HFFc6 (cell line): ENCODE results near the gene DENND2D. TPM values are rescaled to one million over a fixed set of nuclear protein-coding genes. Genes with fewer than 3 reads are reported as not detected.
A peak's percentile ranks its signal among the peaks of the same experiment; 100 is the strongest.

Experiments
- DNase-seq: peaks from one replicate; pipeline ENCODE4 v3.0.0-alpha.2; 2018
- H3K27ac Mint-ChIP-seq: 2 replicates; pipeline ENCODE4 v1.8.0; 2020; ENCODE audit warnings: mild to moderate bottlenecking, mixed read lengths
- H3K27me3 Mint-ChIP-seq: 2 replicates; pipeline ENCODE4 v1.8.0; 2021; ENCODE audit warnings: mild to moderate bottlenecking, moderate library complexity, mixed read lengths; ENCODE audit not compliant: insufficient read depth
- H3K36me3 Mint-ChIP-seq: 2 replicates; pipeline ENCODE4 v1.8.0; 2021; ENCODE audit warnings: low read depth, mixed read lengths
- H3K4me1 Mint-ChIP-seq: 2 replicates; pipeline ENCODE4 v1.8.0; 2020; ENCODE audit warnings: low read depth, mixed read lengths
- H3K4me3 Mint-ChIP-seq: 2 replicates; pipeline ENCODE4 v1.8.0; 2020; ENCODE audit warnings: mild to moderate bottlenecking, moderate library complexity, mixed read lengths
- H3K9me3 Mint-ChIP-seq: 2 replicates; pipeline ENCODE4 v1.8.0; 2020; ENCODE audit warnings: mild to moderate bottlenecking, mixed read lengths
- total RNA-seq, 6 experiments: library from RNA; stranded (reverse); fragmentation: NEBNext Ultra II Directional; extraction: Animal tissue kit (Norgen Biotek cat#: 25700); gene quantifications; 2 replicates in 1 of 6; 3 replicates in 5 of 6; pipeline ENCODE4 v1.2.3, GENCODE V29; 2021
- TF ChIP-seq, protein P1 (sequence below): fragments of 200-600 bp; sonication (generic); IDR thresholded peaks from 2 replicates; pipeline ENCODE4 v1.5.0; 2021; ENCODE audit warnings: antibody characterized with exemption, mild to moderate bottlenecking

Gene DENND2D
- total RNA-seq, 6 experiments from 2014 or later, result 0.92 to 4.0 (median 3.7) TPM

- H3K27ac Mint-ChIP-seq, result peak overlapping the region; percentile 94
- H3K27me3 Mint-ChIP-seq, result peaks cover 2% of the 10 kb centered on the region; the same call in 1 of the 2 replicates
- peaks cover 11% of the 10 kb centered on the region for H3K36me3 Mint-ChIP-seq
- TF ChIP-seq, protein P1, sequence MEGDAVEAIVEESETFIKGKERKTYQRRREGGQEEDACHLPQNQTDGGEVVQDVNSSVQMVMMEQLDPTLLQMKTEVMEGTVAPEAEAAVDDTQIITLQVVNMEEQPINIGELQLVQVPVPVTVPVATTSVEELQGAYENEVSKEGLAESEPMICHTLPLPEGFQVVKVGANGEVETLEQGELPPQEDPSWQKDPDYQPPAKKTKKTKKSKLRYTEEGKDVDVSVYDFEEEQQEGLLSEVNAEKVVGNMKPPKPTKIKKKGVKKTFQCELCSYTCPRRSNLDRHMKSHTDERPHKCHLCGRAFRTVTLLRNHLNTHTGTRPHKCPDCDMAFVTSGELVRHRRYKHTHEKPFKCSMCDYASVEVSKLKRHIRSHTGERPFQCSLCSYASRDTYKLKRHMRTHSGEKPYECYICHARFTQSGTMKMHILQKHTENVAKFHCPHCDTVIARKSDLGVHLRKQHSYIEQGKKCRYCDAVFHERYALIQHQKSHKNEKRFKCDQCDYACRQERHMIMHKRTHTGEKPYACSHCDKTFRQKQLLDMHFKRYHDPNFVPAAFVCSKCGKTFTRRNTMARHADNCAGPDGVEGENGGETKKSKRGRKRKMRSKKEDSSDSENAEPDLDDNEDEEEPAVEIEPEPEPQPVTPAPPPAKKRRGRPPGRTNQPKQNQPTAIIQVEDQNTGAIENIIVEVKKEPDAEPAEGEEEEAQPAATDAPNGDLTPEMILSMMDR, result no peak
- peak overlapping the region; percentile 99 for H3K4me3 Mint-ChIP-seq
- peaks cover 55% of the 10 kb centered on the region for H3K4me1 Mint-ChIP-seq
- H3K9me3 Mint-ChIP-seq, result no peaks in the 10 kb centered on the region
- no peak for DNase-seq
Measured at GRCh38 chr1:111141245-111142220, 58.9 kb downstream of the DENND2D start.

GRCh38 chr1:111140680-111140967 is 59.8 kb downstream of the DENND2D start:
- DNase-seq, result peak; percentile 57
- Mint-ChIP-seq H3K9me3 (no peaks in the 10 kb centered on the region), H3K27me3 (peaks cover 2% of the 10 kb centered on the region; the same call in 1 of the 2 replicates), H3K4me3 (peak overlapping the region; percentile 99), H3K4me1 (peaks cover 48% of the 10 kb centered on the region), H3K36me3 (peaks cover 12% of the 10 kb centered on the region), H3K27ac (peak overlapping the region; percentile 94)
- TF ChIP-seq, protein P1, result no peak

DNA sequence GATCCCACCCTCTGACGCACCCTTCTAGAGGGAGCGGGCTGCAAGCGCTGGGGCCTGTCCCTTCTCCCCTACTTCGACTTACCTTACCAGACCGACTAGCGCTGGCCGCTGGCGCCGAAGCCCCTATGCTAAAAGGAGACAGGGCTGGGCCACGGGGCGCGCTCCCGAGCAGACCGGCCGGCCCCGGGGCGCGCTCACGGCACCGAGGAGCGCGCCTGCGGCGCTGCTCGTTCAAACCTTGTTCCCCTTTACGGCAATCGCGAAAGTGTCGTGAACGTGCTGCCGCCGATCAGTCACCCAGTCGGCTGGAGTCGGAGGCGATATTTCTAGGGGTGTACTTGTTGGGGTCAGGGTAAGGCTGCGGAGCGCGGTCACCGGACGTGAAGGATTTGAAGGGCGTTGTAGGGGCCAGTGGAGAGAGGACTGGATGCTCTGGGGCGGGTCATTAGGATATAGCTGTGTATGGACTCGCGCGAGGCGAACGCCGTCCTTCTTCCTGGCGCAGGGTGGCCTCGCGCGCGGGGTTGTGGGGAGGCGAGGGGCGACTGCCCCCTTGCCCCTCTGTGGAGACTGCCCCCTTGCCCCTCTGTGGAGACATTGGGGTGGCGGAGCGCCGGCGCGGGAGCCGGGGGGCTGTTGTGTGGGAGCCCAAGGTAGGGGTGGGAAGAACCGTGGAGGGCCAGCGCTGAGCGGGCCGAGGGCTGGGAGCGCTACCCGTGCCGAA is 60.3 kb downstream of the DENND2D start, which contains the start of the genes CEPT1 and DRAM2:
TSS of gene CEPT1 (plus strand) at position 268 of the 724 bp plus-strand sequence. CDS start 7,492 bp downstream, outside the sequence.
TSS of gene DRAM2 (minus strand) at position 138 of the 724 bp plus-strand sequence. CDS start 8,539 bp downstream, outside the sequence.
- H3K27ac Mint-ChIP-seq, result peak within 1 kb of the TSS; percentile 94
- H3K4me1 Mint-ChIP-seq, result peaks cover 52% of the 10 kb centered on the region
- TF ChIP-seq, protein P1, result peak; percentile 15; the same call in 1 of the 2 replicates
- H3K36me3 Mint-ChIP-seq, result peaks cover 15% of the 10 kb centered on the region
- peak within 1 kb of the TSS; percentile 99 for H3K4me3 Mint-ChIP-seq
- H3K27me3 Mint-ChIP-seq, result peaks cover 2% of the 10 kb centered on the region; the same call in 1 of the 2 replicates
- DNase-seq, result peak; percentile 96
- H3K9me3 Mint-ChIP-seq, result no peaks in the 10 kb centered on the region

DNA sequence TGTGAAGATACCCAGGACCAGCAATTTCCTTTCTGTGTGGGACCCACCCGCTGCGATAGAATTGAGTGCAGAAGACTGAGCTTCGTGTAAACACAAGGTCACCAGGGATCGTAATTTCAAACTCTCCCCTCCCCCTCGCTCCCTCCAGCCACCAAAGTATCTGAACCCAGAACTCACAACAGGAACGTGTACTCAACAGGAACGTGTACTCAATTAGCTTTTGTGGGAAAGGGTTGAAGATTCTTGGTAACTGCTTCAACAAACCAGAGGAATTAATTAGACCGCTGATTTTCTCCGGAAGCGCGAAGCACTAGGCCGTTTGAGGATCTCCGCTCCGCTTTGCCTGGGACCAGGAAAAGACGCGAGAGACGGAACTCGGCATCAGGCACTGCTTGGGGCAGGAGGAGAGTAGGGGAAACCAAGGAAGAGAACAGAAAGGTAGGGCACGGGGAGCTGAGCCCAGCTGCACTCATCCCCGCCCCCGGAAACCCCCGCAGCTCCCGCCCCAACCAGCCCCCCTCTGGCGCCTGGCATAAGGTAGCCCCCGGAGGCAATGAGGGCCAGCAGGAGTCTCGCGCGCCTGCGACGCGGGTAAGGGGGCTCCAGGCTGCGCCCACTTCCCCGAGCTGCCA is 61.0 kb downstream of the DENND2D start:
- Mint-ChIP-seq H3K4me1 (peaks cover 58% of the 10 kb centered on the region), H3K4me3 (peak overlapping the region; percentile 99), H3K27ac (peak overlapping the region; percentile 94), H3K36me3 (peaks cover 14% of the 10 kb centered on the region), H3K27me3 (peaks cover 2% of the 10 kb centered on the region; the same call in 1 of the 2 replicates), H3K9me3 (no peaks in the 10 kb centered on the region)
- DNase-seq, result peak; percentile 38
- TF ChIP-seq, protein P1, result no peak

Other genes starting within 250 kb of the DENND2D start
- gene LRIF1, start 236.7 kb downstream of the DENND2D start, total RNA-seq, result 10 to 100 TPM; 14.7 to 17.9 (median 17.2) TPM
- 10 to 100 TPM; 23.6 to 32.0 (median 28.9) TPM for gene DRAM2, start 60.6 kb downstream of the DENND2D start, total RNA-seq
- gene CEPT1, start 60.4 kb downstream of the DENND2D start, total RNA-seq, result 10 to 100 TPM; 26.5 to 38.9 (median 33.5) TPM
- gene CHI3L2, start 27.1 kb upstream of the DENND2D start, total RNA-seq, result under 1 TPM in 3 of 6 experiments, not detected in 3; 0.35 to 0.64 (median 0.57) TPM
- gene CHIA, start 90.2 kb upstream of the DENND2D start, total RNA-seq, result not detected
- under 1 TPM in 5 of 6 experiments, not detected in 1; 0.09 to 0.74 (median 0.14) TPM for gene OVGP1, start 227.1 kb upstream of the DENND2D start, total RNA-seq
- gene WDR77, start 248.6 kb upstream of the DENND2D start, total RNA-seq, result 10 to 100 TPM; 42.5 to 53.7 (median 47.7) TPM
- gene ATP5PB, start 248.8 kb upstream of the DENND2D start, total RNA-seq, result 100 to 1,000 TPM; 253 to 293 (median 285) TPM